Neural crest cell (in vitro differentiated cells): ENCODE data around the gene HDAC4. TPM values are rescaled to one million over a fixed set of nuclear protein-coding genes. Genes with fewer than 3 reads are reported as not detected.

Experiments used
- DNase-seq: peaks from one replicate; pipeline ENCODE4 v3.0.0; 2021; ENCODE audit warnings: low read depth, mixed read lengths, low spot score
- H3K27ac Mint-ChIP-seq: one replicate; pipeline ENCODE4 v1.8.0; 2021; ENCODE audit warnings: mild to moderate bottlenecking, mixed read lengths; ENCODE audit not compliant: unreplicated experiment
- H3K27me3 Mint-ChIP-seq: 2 replicates; pipeline ENCODE4 v1.8.0; 2021; ENCODE audit warnings: low read depth, mild to moderate bottlenecking, mixed read lengths
- H3K36me3 Mint-ChIP-seq: 2 replicates; pipeline ENCODE4 v1.8.0; 2021; ENCODE audit warnings: low read depth, mild to moderate bottlenecking, mixed read lengths
- H3K4me1 Mint-ChIP-seq: 2 replicates; pipeline ENCODE4 v1.8.0; 2021; ENCODE audit warnings: mixed read lengths
- H3K4me3 Mint-ChIP-seq: one replicate; pipeline ENCODE4 v1.8.0; 2021; ENCODE audit warnings: mild to moderate bottlenecking, mixed read lengths
- H3K9me3 Mint-ChIP-seq: 2 replicates; pipeline ENCODE4 v1.8.0; 2021; ENCODE audit warnings: mixed read lengths
- CTCF ChIP-seq: fragments of 200-600 bp; sonication (generic); conservative IDR thresholded peaks from 2 replicates; pipeline ENCODE4 v1.5.0; 2021; ENCODE audit warnings: antibody characterized with exemption, mild to moderate bottlenecking
- total RNA-seq: library from RNA; stranded (reverse); gene quantifications from 2 replicates; pipeline ENCODE4 v1.2.1, GENCODE V29; 2021

HDAC4 gene
- total RNA-seq, 1 donor from 2014 or later = 52.1 TPM

GRCh38 chr2:239309398-239310245 lies 91.2 kb downstream of the HDAC4 start:
- Mint-ChIP-seq H3K36me3 (peaks cover 8% of the 10 kb centered on the region), H3K27ac (peak overlapping the region; percentile 90), H3K27me3 (no peaks in the 10 kb centered on the region), H3K9me3 (peaks cover 3% of the 10 kb centered on the region), H3K4me1 (peaks cover 68% of the 10 kb centered on the region), H3K4me3 (no peak overlapping the region)
- no peak for TF ChIP-seq CTCF
- no peak for DNase-seq

- H3K4me3 Mint-ChIP-seq = no peak overlapping the region
- no peak for TF ChIP-seq CTCF
- no peak for DNase-seq
- peaks cover 70% of the 10 kb centered on the region for H3K4me1 Mint-ChIP-seq
- peak overlapping the region; percentile 90 for H3K27ac Mint-ChIP-seq
- no peaks in the 10 kb centered on the region for H3K27me3 Mint-ChIP-seq
- H3K9me3 Mint-ChIP-seq = no peaks in the 10 kb centered on the region
- peaks cover under 1% of the 10 kb centered on the region for H3K36me3 Mint-ChIP-seq
These were observed 92.0 kb downstream of the HDAC4 start for GRCh38 chr2:239308661-239309397.

GRCh38 chr2:239307921-239308613 lies 92.8 kb downstream of the HDAC4 start:
- Mint-ChIP-seq H3K4me3 (no peak overlapping the region), H3K27ac (peak overlapping the region; percentile 12), H3K27me3 (no peaks in the 10 kb centered on the region), H3K4me1 (peaks cover 71% of the 10 kb centered on the region), H3K36me3 (no peaks in the 10 kb centered on the region), H3K9me3 (no peaks in the 10 kb centered on the region)
- no peak for DNase-seq
- no peak for TF ChIP-seq CTCF

GRCh38 chr2:239307221-239307569 lies 93.6 kb downstream of the HDAC4 start:
- H3K4me3 Mint-ChIP-seq = no peak overlapping the region
- H3K27ac Mint-ChIP-seq = no peak overlapping the region
- TF ChIP-seq CTCF = no peak
- no peaks in the 10 kb centered on the region for H3K36me3 Mint-ChIP-seq
- H3K9me3 Mint-ChIP-seq = no peaks in the 10 kb centered on the region
- H3K4me1 Mint-ChIP-seq = peaks cover 76% of the 10 kb centered on the region
- H3K27me3 Mint-ChIP-seq = no peaks in the 10 kb centered on the region
- no peak for DNase-seq
